Measurements from ENCODE around the gene ITIH1. TPM values are rescaled to one million over a fixed set of nuclear protein-coding genes. Genes with fewer than 3 reads are reported as not detected.
"Not testable (repeated sequence)": the region's sequence is repeated elsewhere in the genome, so short reads cannot be mapped to it uniquely, and the experiment has no call there.

The ITIH1 gene, protein sequence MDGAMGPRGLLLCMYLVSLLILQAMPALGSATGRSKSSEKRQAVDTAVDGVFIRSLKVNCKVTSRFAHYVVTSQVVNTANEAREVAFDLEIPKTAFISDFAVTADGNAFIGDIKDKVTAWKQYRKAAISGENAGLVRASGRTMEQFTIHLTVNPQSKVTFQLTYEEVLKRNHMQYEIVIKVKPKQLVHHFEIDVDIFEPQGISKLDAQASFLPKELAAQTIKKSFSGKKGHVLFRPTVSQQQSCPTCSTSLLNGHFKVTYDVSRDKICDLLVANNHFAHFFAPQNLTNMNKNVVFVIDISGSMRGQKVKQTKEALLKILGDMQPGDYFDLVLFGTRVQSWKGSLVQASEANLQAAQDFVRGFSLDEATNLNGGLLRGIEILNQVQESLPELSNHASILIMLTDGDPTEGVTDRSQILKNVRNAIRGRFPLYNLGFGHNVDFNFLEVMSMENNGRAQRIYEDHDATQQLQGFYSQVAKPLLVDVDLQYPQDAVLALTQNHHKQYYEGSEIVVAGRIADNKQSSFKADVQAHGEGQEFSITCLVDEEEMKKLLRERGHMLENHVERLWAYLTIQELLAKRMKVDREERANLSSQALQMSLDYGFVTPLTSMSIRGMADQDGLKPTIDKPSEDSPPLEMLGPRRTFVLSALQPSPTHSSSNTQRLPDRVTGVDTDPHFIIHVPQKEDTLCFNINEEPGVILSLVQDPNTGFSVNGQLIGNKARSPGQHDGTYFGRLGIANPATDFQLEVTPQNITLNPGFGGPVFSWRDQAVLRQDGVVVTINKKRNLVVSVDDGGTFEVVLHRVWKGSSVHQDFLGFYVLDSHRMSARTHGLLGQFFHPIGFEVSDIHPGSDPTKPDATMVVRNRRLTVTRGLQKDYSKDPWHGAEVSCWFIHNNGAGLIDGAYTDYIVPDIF
- total RNA-seq (2014; rRNA removed; shearing (Covaris generic)), result not detected in 2 replicates

DNA sequence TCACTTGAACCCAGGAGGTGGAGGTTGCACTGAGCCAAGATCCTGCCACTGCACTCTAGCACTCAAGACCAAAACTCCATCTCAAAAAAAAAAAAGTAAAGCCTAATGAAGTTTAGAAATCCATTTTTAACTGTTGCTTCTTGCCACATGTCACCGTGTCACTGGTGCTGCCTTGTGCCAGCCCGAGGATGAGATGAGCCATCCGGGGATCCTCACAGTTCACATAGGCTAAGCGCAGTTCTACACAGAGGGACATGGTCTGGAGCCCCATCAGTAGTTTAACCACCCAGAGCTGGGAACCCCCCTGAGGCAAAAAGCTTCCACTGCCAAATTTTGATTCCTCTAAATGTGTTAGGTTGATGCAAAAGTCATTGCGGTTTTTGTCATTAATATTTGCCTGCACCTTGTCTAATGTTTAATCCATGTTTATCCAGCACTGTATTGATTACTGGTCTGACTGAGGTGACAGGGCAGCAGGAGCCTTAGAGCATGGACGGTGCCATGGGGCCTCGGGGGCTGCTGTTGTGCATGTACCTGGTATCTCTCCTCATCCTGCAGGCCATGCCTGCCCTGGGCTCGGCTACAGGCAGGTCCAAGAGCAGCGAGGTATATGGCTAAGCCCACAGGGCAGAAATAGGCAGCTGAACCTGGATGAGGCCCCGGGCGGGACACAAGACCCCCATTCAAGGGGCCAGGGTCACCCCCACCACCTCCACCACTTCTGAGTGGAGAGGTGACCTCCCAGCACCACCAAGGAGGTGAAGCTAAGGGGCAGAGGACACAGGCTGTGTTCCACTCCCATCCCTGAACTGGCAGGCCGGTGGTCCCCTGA lies at the start of gene ITIH1:
Gene ITIH1 (plus strand): TSS at position 473 of the 832 bp plus-strand sequence. CDS start 17 bp downstream, at position 490.
- no peaks in the 10 kb centered on the region for H3K27me3 ChIP-seq (ENCODE audit: control insufficient read depth, insufficient read depth, low read length)
- H3K36me3 ChIP-seq (replicated peaks; ENCODE audit: control insufficient read depth, insufficient read depth, low read length), result no peaks in the 10 kb centered on the region
- DNase-seq, result no peak
- no peak within 1 kb of the TSS for H3K4me3 ChIP-seq (ENCODE audit: insufficient read depth, low read depth, low read length)

DNA sequence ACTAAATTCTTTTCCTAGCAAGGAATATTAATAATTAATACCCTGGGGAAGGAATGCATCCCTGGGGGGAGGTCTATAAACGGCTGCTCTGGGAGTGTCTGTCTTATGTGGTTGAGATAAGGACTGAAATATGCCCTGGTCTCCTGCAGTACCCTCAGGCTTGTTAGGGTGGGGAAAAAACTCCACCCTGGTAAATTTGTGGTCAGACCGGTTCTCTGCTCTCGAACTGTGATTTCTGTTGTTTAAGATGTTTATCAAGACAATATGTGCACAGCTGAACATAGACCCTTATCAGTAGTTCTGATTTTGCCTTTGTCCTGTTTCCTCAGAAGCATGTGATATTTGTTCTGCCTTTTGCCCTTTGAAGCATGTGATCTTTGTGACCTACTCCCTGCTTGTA lies 48.6 kb upstream of the ITIH1 start:
- not testable (repeated sequence) for DNase-seq; H3K4me3 ChIP-seq (ENCODE audit: insufficient read depth, low read depth, low read length); H3K36me3 ChIP-seq (replicated peaks; ENCODE audit: control insufficient read depth, insufficient read depth, low read length); H3K27me3 ChIP-seq (ENCODE audit: control insufficient read depth, insufficient read depth, low read length)

DNA sequence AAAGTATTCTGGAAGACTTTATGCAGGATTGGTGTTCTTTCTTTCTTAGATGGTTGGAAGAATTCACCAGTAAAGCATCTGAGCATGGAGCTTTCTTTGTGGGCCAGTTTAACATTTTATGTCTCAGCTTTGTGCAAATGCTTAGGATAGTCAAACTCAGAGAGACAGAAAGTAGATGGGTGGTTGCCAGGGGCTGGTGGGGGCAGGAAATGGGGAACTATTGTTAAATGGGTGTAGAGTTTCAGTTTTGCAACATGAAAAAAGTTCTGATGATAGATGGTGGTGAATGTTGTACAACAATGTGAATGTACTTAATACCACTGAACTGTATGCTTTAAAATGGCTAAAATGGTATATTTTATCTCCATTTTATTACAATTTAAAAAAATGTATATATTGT lies 46.7 kb upstream of the ITIH1 start:
- DNase-seq, result no peak
- Histone ChIP-seq H3K4me3 (ENCODE audit: insufficient read depth, low read depth, low read length) (no peak overlapping the region), H3K36me3 (replicated peaks; ENCODE audit: control insufficient read depth, insufficient read depth, low read length) (peaks cover 7% of the 10 kb centered on the region), H3K27me3 (ENCODE audit: control insufficient read depth, insufficient read depth, low read length) (no peaks in the 10 kb centered on the region)

DNA sequence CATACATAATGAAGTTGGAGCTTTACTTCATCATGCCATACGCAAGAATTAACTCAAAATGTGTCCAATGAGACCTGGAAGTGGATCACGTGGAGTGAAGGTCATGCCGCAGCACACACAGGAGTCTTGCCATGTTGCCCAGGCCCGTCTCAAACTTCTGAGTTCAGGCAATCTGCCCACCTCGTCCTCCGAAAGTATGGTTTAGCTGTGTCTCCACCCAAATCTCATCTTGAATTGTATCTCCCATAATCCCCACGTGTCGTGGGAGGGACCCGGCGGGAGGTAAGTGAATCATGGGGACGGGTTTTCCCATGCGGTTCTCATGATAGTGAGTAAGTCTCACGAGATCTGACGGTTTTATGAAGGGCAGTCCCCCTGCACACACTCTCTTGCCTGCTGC lies 45.8 kb upstream of the ITIH1 start:
- H3K4me3 ChIP-seq (ENCODE audit: insufficient read depth, low read depth, low read length), result no peak overlapping the region
- H3K27me3 ChIP-seq (ENCODE audit: control insufficient read depth, insufficient read depth, low read length), result no peaks in the 10 kb centered on the region
- peaks cover 9% of the 10 kb centered on the region for H3K36me3 ChIP-seq (replicated peaks; ENCODE audit: control insufficient read depth, insufficient read depth, low read length)
- no peak for DNase-seq

DNA sequence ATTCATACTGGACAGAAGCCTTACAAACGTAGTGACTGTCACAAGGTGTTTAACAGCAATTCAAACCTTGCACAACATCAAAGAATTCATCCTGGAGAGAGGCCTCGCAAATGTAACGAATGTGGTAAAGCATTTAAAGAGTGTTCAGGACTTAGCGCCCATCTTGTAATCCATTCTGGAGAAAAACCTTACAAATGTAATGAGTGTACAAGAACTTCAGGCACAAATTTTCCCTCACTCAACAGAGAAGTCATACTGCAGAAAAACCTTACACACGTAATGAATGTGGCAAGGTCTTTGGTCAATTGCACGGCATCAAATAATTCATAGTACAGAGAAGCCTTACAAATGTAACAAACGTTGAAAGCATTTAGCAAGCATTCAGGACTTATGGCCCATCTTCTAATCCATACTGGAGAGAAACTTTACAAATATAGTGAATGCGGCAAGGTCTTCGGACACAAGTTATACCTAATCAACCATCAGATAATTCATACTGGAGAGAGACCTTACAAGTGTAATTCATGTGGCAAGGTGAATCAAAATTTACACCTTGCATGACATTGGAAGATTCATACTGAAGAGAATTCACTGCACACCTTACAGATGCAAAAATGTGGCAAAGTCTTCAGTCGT lies 44.0 kb upstream of the ITIH1 start:
- H3K4me3 ChIP-seq (ENCODE audit: insufficient read depth, low read depth, low read length), result no peak overlapping the region

DNA sequence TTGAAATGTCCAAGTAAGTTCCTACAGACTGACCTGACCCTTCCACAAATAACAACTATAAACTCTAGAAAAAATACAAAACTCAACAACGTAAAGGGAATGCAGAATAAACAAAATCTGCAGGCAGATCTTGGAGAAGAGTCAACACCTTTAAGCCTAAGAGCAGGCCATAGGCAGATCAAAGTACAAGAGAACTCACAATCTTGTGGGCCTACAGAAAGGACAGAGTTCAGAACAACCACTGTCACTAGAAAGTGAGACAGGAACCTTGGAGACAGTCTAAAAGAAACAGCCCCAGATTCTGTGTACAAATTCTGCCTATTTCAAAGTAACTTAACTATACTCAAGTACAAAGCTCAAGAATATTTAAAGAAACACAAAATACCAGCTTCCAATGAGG lies 37.7 kb upstream of the ITIH1 start:
- no peak for DNase-seq
- peaks cover 13% of the 10 kb centered on the region for H3K36me3 ChIP-seq (replicated peaks; ENCODE audit: control insufficient read depth, insufficient read depth, low read length)
- H3K4me3 ChIP-seq (ENCODE audit: insufficient read depth, low read depth, low read length), result no peak overlapping the region
- H3K27me3 ChIP-seq (ENCODE audit: control insufficient read depth, insufficient read depth, low read length), result no peaks in the 10 kb centered on the region

More for the DNA sequence above, 44.0 kb upstream of the ITIH1 start:
- DNase-seq, result no peak
- no peaks in the 10 kb centered on the region for H3K27me3 ChIP-seq (ENCODE audit: control insufficient read depth, insufficient read depth, low read length)
- H3K36me3 ChIP-seq (replicated peaks; ENCODE audit: control insufficient read depth, insufficient read depth, low read length), result peaks cover 9% of the 10 kb centered on the region

DNA sequence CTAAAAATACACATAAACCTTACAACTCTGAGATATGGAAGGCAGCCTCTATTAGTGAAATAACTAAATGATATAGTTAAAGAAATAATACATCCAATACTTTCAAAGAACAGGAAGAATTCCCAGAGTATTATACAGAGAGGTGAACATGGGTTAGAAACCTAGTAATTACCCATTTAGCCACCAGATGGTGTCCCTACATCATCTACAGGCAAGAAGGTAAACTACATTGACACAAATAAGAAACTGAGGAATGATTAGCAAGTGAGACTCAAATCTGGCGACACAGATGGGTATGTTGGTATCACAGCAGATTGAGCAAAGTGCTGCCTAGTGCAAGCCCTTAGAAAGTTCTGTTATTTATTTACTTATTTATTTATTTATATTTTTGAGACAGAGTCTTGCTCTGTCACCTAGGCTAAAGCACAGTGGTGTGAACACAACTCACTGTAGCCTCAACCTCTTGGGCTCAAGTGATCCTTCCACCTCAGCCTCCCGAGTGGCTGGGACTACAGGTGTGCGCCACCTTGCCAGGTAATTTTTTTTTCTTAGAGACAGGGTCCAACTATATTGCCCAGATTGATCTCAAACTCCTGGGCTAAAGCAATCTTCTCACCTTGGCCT lies 34.9 kb upstream of the ITIH1 start:
- peak; percentile 57 for DNase-seq
- Histone ChIP-seq H3K4me3 (ENCODE audit: insufficient read depth, low read depth, low read length) (no peak overlapping the region), H3K27me3 (ENCODE audit: control insufficient read depth, insufficient read depth, low read length) (no peaks in the 10 kb centered on the region), H3K36me3 (replicated peaks; ENCODE audit: control insufficient read depth, insufficient read depth, low read length) (peaks cover 15% of the 10 kb centered on the region)

DNA sequence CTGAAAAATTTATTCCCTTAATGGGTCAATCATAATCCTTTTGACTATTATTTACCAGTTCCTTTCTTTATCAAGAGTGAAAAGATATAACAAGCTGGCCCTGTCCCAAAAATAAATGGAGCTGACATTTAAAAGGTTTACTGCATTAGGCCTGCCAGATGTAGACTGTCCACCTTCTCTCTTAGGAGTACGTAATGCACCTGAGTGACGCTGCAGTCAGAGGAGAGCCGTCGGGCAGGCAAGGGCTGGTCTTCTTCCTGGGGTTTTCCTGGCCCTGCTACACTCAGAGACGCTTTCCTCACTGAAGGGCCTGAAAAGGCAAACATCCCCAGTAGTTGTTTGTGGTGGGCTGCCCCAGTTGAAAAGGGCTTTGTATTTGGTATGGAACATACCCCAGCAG lies 34.2 kb upstream of the ITIH1 start:
- H3K36me3 ChIP-seq (replicated peaks; ENCODE audit: control insufficient read depth, insufficient read depth, low read length), result peaks cover 15% of the 10 kb centered on the region
- H3K27me3 ChIP-seq (ENCODE audit: control insufficient read depth, insufficient read depth, low read length), result no peaks in the 10 kb centered on the region
- no peak overlapping the region for H3K4me3 ChIP-seq (ENCODE audit: insufficient read depth, low read depth, low read length)
- no peak for DNase-seq

DNA sequence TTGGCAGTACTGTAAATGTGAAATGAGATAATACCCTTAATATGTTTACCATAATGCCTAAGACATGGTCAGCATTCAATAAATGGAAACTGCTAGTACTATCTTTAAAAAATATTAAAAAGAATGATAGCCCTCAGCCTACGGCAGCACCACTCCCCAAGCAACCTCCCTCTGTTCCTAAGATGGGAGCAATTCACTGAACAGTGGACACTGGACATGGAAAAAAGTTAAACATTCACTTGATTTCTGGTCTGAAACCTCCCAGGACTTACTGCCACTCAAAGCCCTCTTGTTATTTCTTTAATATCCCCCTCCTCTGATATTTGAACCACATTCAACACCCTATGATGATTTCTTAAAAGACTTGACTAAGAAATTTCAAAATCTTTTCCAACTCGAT lies 33.7 kb upstream of the ITIH1 start:
- Histone ChIP-seq H3K27me3 (ENCODE audit: control insufficient read depth, insufficient read depth, low read length) (no peaks in the 10 kb centered on the region), H3K36me3 (replicated peaks; ENCODE audit: control insufficient read depth, insufficient read depth, low read length) (peaks cover 15% of the 10 kb centered on the region), H3K4me3 (ENCODE audit: insufficient read depth, low read depth, low read length) (no peak overlapping the region)
- no peak for DNase-seq

DNA sequence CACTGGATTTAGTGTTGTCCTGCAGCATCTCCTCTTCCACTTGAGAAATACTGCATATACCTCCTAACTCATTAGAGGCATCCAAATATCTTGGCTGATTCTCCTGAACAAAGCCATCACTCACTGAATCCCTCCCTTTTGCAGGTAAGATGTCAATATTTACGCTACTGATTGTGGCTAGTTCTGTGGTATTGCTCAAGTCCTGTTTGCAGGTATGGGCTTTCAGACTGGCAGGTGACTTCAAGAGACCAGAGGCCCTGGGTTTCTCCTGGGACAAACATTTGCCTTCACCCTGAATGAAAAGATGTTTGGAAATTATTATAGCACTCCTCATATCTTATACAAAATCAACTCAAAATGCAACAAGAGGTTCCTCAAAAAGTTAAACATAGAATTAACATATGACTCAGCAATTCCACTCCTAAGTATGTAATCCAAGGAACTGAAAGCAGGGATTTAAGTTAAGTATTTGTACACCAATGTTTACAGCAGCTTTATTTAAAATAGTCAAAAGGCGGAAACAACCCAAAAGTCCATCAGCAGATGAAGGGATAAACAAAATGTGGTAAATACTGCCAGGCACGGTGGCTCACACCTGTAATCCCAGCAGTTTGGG lies 25.2 kb upstream of the ITIH1 start:
- Histone ChIP-seq H3K27me3 (ENCODE audit: control insufficient read depth, insufficient read depth, low read length) (no peaks in the 10 kb centered on the region), H3K4me3 (ENCODE audit: insufficient read depth, low read depth, low read length) (no peak overlapping the region), H3K36me3 (replicated peaks; ENCODE audit: control insufficient read depth, insufficient read depth, low read length) (peaks cover 9% of the 10 kb centered on the region)
- no peak for DNase-seq

DNA sequence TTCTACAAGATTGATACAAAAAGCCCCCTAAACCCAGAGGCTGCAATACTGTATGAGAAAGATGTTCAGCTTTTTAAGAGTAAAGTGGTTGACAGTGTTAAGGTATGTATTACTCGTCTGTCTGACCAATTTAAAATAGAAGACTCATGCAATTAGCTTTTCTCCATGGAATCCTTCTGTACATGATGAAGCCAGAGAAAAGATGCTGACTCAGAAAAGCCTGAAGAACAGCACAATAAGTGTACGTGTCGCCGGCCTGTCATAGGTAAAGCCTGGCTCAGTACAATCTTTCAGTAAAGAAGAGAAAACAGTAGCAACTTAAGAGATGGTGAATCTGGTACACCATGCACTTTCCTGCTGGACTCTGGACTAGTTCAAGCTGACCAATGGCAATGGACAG lies 23.0 kb upstream of the ITIH1 start:
- H3K36me3 ChIP-seq (replicated peaks; ENCODE audit: control insufficient read depth, insufficient read depth, low read length), result peaks cover 8% of the 10 kb centered on the region
- DNase-seq, result no peak
- H3K4me3 ChIP-seq (ENCODE audit: insufficient read depth, low read depth, low read length), result no peak overlapping the region
- H3K27me3 ChIP-seq (ENCODE audit: control insufficient read depth, insufficient read depth, low read length), result no peaks in the 10 kb centered on the region

DNA sequence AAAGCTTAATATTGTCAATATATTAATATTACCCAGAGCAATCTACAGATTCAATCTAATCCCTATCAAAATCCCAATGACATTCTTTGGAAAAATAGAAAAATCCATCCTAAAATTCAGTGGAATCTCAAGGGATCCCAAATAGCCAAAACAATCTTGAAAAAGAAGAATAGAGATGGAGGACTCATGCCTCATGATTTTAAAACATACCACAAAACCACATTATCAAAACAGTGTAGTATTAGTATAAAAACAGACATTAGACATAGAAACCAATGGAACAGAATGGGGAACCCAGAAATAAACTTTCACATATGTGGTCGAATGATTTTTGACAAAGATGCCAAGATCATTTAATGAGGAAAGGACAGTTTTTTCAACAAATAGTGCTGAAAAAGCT lies 21.3 kb upstream of the ITIH1 start:
- H3K36me3 ChIP-seq (replicated peaks; ENCODE audit: control insufficient read depth, insufficient read depth, low read length), result peaks cover 6% of the 10 kb centered on the region
- DNase-seq, result no peak
- no peak overlapping the region for H3K4me3 ChIP-seq (ENCODE audit: insufficient read depth, low read depth, low read length)
- no peaks in the 10 kb centered on the region for H3K27me3 ChIP-seq (ENCODE audit: control insufficient read depth, insufficient read depth, low read length)

DNA sequence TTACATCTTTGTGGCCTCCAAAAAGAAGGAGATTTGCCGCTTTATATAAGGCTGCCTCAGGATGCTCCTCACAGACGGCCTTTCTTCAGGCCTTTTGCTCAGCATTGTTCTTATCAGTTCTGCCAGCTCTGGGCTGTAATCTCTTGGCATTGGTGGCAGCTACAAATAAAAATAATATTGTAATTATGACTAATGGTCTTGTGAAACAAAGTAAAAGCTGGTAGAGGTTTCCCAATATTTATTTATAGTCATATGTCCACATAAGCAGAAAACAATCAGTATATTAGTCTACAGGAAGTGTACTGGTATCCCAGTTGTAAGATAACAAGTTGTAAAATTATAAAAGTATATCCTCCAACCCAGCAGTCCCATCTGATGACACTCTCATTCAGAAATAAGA lies 13.9 kb upstream of the ITIH1 start:
- Histone ChIP-seq H3K27me3 (ENCODE audit: control insufficient read depth, insufficient read depth, low read length) (no peaks in the 10 kb centered on the region), H3K4me3 (ENCODE audit: insufficient read depth, low read depth, low read length) (no peak overlapping the region), H3K36me3 (replicated peaks; ENCODE audit: control insufficient read depth, insufficient read depth, low read length) (peaks cover 16% of the 10 kb centered on the region)
- DNase-seq, result no peak

Measured in H7 (cell line).